AG08395 (cell line): Measurements from ENCODE around the gene SNX33.
"Not testable (repeated sequence)": the region's sequence is repeated elsewhere in the genome, so short reads cannot be mapped to it uniquely, and the experiment has no call there.

Experiments used
- DNase-seq: peaks from one replicate; pipeline ENCODE4 v3.0.0; 2012; ENCODE audit warnings: mixed read lengths, low spot score

Gene SNX33

DNA sequence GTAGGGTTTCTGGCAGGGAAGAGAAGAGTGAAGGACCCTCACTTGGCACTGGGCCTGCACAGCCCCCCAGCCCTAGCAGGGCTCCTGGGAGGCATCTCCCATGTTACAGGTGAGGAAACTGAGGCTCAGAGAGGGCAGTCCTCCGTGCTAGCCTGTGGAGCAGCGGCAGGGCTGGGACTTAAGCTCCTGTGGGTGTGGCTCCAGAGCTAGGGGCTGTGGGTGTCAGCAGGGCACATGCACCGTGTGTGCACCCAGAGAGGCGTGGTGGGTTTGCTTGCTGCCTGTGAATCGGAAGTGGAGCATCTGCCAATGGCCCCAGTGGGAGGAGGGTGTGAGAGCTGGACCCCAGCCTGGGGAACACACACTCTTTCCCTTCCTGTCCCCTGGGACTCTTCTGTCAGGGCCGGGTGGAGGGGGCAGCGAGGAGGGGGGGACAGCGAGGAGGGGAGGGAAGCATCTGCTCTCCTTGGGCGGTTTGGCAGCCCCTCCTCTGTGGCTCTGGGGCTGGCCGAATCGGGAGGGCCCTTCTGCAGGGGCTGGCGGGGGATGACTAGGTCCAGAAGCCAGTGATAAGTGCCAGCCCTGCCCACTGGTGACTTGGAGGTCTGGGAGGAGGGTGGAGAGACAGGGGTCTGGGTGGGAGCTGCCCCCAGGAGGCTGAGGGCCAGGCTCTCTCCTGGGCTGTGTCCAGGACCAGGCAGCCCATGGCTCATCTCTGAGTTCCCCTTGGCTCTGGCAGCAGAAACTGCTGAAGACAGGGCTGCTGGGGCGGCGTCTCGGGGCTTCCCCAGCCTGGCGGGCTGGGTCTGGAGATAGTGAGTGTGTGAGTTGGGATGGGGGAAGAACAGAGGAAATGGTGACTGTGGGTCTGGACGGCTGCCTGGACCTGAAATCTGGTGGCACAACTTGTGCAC lies 52.5 kb downstream of the SNX33 start:
- peak; percentile 55 for DNase-seq

DNA sequence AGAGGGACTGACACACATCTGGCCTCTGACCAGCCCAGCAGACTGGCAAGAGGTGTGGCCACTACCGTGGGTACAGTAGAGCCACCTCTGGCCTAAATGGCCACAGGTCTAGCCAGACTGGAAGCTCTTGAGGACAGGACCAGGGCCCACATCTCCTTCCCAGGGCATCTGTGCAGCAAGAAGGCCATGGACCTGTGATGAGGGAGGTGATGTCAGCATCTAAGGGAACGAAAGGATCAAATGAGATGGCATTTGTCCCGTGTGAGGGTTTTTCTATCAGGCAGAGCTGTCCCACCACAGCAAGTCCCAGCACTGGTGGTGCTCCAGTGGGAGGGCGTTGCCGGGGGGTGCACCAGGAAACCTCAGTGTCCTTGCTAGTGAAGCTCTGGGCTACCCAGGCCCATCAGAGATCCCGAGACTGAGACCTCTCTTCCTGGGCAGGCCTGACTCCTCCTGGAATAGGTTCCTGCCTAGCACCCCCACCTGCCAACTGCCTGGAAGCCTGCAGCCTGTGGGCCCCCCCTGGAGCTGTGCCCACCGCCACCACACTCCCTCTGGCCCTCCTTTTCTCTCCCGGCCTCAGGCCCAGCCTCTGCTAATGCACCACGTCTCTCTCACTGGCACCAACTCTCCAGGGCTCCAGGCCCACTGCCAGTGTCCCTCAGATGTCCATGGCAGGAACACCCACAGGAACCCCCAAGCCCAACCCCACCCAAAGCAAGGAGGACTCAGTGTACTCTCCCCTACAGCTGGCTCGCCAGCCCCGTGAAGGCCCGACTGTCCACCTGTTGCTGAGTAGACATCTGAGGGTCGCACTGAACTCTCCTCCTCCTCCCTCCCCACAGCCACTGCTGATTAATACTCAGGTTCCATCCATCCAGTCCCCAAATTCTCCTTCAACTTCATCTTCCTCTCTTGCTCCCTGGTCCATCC lies 53.6 kb downstream of the SNX33 start:
- DNase-seq, result not testable (repeated sequence)

DNA sequence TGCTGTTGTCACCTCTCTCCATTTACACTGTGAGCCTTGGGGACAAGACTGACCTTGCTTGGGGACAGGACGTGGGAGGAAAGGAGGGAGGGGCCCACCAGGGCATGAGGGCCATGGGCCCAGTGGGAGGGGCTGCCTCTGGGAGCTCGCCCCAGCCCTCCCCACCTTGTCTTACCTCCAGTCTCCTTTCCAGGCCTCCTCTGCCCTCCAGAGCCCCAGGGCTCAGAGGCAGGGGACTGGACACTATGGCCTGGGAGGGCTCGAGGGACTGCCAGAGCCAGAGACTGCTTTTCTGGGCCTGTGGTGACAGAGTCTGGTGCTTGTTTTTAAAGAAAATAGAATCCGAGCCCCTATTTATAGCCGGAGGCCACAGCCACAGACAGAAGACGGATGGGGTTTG lies 54.7 kb downstream of the SNX33 start:
- DNase-seq, result no peak

DNA sequence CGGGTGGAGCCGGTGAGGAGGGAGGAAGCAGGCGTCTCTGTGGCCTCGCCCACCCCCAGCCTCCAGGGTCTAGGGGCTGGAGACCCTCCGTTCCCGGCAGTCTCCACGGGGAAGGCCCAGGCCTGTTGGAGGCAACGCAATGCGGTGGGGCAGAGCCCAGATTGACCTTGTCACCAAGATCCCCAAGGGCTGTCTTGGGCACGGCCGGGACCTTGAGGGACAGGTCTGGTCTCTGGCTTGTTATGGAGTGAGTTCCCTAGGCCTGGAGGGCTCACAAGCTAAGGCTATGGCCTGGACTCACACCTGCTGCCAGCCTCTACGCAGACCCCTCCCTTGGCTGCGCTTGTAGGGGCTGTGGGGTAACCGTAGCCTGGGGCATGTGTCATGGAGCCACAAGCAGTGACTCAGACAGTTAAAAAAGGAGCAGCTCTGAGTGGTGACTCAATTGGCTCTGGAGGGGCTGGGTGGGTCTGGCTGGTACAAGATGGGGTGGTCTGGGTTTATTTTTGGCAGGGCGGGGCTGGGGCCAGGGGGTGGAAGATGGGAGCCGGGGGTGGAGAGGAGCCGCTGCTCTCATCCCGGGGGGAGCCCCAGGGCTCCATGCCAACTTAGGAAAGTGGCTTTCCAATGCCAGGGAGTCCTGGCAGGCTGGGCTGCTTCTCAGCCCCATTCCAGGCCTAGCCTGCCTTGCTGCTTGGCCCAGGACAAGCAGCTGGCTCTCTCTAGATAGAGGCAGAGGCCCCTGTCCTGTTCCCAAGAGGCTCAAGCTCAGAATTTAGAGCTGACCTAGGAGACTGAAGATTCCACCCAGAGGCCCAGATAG lies 55.9 kb downstream of the SNX33 start:
- not testable (repeated sequence) for DNase-seq

DNA sequence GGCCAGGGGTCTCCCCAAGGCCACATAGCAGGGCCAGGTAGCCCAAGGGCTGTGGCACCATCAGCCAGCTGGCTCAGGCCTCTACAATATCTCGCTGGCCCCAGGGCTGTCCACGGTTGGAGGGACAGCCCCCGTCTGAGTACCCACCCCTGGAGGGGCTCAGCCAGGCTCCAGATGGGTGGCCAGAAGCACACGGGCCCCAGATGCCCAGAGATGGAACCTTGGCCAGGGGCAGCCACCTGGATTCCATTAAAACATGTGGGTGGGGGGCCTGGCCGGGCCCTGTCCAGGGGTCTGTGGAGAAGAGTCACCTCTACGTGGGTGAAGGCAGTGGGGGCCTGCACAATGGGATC lies 56.5 kb downstream of the SNX33 start:
- no peak for DNase-seq

DNA sequence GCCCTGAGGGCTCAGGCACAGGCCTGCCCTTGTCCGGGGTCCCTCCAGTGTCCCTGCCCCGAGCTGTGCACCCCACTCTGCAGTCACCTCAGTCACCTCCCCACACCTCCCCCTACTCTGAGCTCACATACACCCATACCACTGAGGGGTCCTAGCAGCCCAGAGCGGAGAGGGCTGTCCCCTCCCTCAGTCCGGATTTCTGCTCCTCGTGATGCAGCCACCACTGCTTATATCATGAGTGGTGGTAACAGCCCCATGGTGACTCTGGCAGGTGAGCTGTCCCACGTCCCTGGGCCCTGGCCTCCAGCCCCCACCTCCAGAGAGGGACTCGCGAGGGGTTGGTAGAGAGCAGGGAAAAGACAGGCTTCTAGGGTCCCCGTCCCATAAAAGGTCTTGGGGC lies 56.9 kb downstream of the SNX33 start:
- DNase-seq, result no peak

DNA sequence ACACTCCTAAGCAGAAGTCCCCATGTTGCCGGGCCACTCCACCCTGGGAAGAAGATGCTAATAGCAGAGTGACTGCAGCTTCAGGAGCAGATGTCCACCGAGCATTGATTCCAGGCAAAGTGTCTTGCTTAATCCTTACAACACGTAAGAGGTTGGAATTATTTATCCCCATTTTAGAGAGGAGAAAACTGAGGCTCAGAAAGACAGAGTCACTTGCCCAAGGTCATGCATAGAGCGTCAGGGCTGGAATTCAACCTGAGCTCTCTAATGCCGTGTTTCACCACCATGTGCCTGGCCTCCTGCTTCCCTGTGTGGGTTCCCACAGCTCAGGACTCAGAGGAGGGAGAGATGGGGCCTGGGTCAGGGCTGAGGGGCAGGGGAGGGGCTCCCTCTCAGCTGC lies 57.7 kb downstream of the SNX33 start:
- DNase-seq, result not testable (repeated sequence)

DNA sequence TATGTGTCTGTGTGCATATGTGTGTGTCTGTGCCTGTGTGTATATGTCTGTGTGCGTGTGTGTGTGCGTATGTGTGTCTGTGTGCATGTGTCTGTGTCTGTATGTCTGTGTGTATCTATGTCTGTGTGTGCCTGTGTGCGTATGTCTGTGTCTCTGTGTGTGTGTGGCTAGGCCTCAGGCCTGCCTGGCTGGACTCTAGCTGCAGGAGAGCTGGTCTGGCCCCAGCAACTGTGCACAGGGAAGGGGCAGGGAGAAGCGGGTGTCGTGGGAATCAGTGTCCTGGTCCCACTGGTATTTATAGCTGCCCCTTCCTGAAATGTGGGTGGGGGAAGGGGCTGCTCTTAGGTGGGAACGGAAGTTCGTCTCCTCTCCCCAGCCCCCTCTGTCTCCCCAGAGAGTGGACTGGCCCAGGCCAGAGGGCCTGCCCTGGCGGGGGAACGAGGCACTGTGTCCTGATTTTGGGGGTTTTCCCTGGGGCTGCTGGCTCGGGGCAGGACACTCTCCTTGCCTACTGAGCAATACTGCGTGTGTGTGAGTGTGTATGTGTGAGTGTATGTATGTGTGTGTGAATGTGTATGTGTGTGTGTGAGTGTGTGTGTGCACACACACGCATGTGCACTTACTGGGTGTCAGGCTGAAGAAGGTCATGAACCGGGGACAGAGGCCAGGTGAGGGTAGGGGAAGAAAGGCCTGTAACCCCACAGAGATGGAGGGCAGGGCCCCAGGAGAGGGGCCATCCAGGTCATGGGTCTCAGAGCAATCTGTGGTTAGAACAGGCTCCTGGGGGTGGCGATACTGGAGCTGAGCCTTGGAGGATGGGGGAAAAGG lies 58.4 kb downstream of the SNX33 start:
- no peak for DNase-seq

DNA sequence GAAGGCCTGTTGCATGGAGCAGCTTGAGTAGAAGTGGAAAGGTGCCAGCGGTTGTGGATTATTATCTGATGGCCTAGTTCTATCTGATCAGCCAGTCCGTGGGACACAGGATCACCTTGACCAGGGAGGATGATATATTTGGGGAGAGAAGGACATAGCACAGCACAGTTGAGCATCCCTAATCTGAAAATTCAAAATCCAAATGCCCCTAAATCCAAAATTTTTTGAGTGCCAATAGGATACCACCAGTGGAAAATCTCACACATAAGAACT lies 58.9 kb downstream of the SNX33 start:
- DNase-seq, result no peak

DNA sequence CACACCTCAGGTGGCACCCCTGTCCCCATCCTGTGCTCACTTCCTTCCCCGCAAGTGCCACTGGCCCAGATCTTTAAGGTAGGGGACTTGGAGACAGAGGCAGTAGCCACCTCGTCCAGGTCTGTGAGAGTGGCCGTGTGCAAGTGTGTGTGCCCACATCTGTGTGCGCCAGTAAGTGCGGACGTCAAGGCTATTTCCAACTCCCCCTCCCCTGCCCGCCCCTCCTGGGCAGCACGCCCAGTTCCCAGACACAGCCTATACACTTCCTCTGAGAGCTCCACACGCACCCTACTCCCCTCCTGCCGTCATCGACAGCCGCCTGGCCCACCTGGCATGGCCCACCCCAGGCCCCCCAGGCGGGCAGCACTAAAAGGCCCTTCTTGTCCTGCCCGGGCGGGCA lies 61.7 kb downstream of the SNX33 start:
- not testable (repeated sequence) for DNase-seq

DNA sequence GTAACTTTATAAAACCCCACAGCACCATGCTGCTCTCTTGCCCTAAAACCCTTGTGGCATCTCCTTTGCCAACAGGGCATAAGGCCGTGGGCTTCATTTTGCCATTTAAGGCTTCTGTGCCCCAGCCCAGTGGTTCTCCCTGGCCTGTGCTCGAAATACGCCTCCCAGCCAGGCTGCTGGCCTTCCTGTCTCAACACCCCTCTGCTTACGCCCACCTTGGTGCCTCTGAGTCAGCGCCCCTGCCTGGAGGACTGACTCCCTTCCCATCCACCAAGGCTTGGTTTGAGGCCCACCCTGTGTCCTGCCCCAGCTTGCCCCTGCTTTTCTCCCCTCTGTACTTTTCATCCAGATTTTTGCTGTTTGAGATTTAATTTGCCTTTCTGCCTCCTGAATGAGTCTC lies 63.2 kb downstream of the SNX33 start:
- not testable (repeated sequence) for DNase-seq

DNA sequence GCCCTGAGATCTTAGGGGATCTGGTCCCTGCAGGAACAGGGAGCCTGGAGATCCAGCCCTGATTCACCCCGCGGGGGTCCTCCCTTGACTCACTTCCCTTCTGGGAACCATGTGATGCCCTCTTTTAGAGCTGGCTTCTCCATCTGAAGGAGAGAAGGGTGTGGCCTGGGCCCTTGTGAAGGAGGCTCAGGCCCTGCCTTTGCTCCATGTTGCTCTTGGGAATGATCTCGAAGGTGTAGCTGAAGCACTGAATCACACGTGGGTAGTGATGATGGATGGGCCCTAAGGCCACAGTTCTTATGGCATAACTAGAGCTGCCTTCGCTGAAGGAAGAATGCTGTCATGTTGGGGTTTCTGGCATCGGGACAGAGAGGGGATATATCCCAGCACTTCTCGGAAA lies 63.8 kb downstream of the SNX33 start:
- DNase-seq, result not testable (repeated sequence)
